NOMO-1 treated with dmso at 0.1 percent for 144 hours (cell line): ENCODE data around the gene CHRM3.
A peak's percentile ranks its signal among the peaks of the same experiment; 100 is the strongest.
"Not testable (repeated sequence)": the region's sequence is repeated elsewhere in the genome, so short reads cannot be mapped to it uniquely, and the experiment has no call there.

Source experiments
- DNase-seq: peaks from one replicate; lab custom pipeline; 2025; ENCODE audit not compliant: unreplicated experiment; lab: John Stamatoyannopoulos, UW

Gene CHRM3

GRCh38 chr1:239386453-239387303 lies at the start of gene CHRM3:
Gene CHRM3 (plus strand): TSS chr1:239386568. CDS start chr1:239907452, 520,884 bp downstream.
- DNase-seq = no peak

- no peak for DNase-seq
Measured at GRCh38 chr1:239337799-239338430, 48.5 kb upstream of the CHRM3 start.

- DNase-seq = no peak
Measured at GRCh38 chr1:239347776-239348175, 38.6 kb upstream of the CHRM3 start.

GRCh38 chr1:239348635-239349353 lies 37.6 kb upstream of the CHRM3 start:
- DNase-seq = no peak

- no peak for DNase-seq
Measured at GRCh38 chr1:239349699-239350098, 36.7 kb upstream of the CHRM3 start.

- no peak for DNase-seq
Measured at GRCh38 chr1:239353536-239353935, 32.8 kb upstream of the CHRM3 start.

GRCh38 chr1:239354231-239354630 lies 32.1 kb upstream of the CHRM3 start:
- DNase-seq = no peak

- DNase-seq = no peak
Measured at GRCh38 chr1:239357867-239358266, 28.5 kb upstream of the CHRM3 start.

GRCh38 chr1:239361403-239361802 lies 25.0 kb upstream of the CHRM3 start:
- peak; percentile 15 for DNase-seq

GRCh38 chr1:239363930-239364329 lies 22.4 kb upstream of the CHRM3 start:
- DNase-seq = peak; percentile 47

- no peak for DNase-seq
Measured at GRCh38 chr1:239367196-239367810, 19.1 kb upstream of the CHRM3 start.

GRCh38 chr1:239368436-239369109 lies 17.8 kb upstream of the CHRM3 start:
- no peak for DNase-seq

GRCh38 chr1:239370869-239371268 lies 15.5 kb upstream of the CHRM3 start:
- not testable (repeated sequence) for DNase-seq

GRCh38 chr1:239382666-239383065 lies 3.7 kb upstream of the CHRM3 start:
- DNase-seq = no peak

- DNase-seq = no peak
Measured at GRCh38 chr1:239383714-239384113, 2.7 kb upstream of the CHRM3 start.

GRCh38 chr1:239387304-239388158 lies 1.2 kb downstream of the CHRM3 start:
- no peak for DNase-seq

- no peak for DNase-seq
Measured at GRCh38 chr1:239388159-239388485, 1.8 kb downstream of the CHRM3 start.

- no peak for DNase-seq
Measured at GRCh38 chr1:239388578-239388977, 2.2 kb downstream of the CHRM3 start.

GRCh38 chr1:239389703-239390102 lies 3.3 kb downstream of the CHRM3 start:
- DNase-seq = no peak

GRCh38 chr1:239392271-239392670 lies 5.9 kb downstream of the CHRM3 start:
- no peak for DNase-seq
